Duodenal mucosa (tissue), 2 donors: ENCODE data around the gene RTTN.

Source experiments
- H3K27ac ChIP-seq: one replicate; pipeline ENCODE4 v1.7.0; 2013; ENCODE audit warnings: low read depth, low read length
- H3K27me3 ChIP-seq, 2 donors: one replicate each; pipeline ENCODE4 v1.7.0; 2013; ENCODE audit warnings: low read length in 2 of 2, control low read depth in 1 of 2; ENCODE audit not compliant: insufficient read depth in 2 of 2, control insufficient read depth in 1 of 2
- H3K36me3 ChIP-seq, 2 donors: one replicate each; pipeline ENCODE4 v1.7.0; 2013; ENCODE audit warnings: low read length in 2 of 2, control low read depth in 1 of 2; ENCODE audit not compliant: insufficient read depth in 2 of 2, control insufficient read depth in 1 of 2
- H3K4me1 ChIP-seq, 2 donors: one replicate each; pipeline ENCODE4 v1.7.0; 2013; ENCODE audit warnings: low read length in 2 of 2, control low read depth in 1 of 2; ENCODE audit not compliant: insufficient read depth in 2 of 2, control insufficient read depth in 1 of 2
- H3K4me3 ChIP-seq, 2 donors: one replicate each; pipeline ENCODE4 v1.7.0; 2013; ENCODE audit warnings: low read length in 2 of 2, low read depth in 1 of 2
- H3K9ac ChIP-seq, 2 donors: one replicate each; pipeline ENCODE4 v1.7.0; 2013; ENCODE audit warnings: low read length in 2 of 2, low read depth in 1 of 2
- H3K9me3 ChIP-seq, 2 donors: one replicate each; pipeline ENCODE4 v1.7.0; 2013; ENCODE audit warnings: low read length in 2 of 2, control low read depth in 1 of 2; ENCODE audit not compliant: control insufficient read depth in 1 of 2

RTTN gene

DNA sequence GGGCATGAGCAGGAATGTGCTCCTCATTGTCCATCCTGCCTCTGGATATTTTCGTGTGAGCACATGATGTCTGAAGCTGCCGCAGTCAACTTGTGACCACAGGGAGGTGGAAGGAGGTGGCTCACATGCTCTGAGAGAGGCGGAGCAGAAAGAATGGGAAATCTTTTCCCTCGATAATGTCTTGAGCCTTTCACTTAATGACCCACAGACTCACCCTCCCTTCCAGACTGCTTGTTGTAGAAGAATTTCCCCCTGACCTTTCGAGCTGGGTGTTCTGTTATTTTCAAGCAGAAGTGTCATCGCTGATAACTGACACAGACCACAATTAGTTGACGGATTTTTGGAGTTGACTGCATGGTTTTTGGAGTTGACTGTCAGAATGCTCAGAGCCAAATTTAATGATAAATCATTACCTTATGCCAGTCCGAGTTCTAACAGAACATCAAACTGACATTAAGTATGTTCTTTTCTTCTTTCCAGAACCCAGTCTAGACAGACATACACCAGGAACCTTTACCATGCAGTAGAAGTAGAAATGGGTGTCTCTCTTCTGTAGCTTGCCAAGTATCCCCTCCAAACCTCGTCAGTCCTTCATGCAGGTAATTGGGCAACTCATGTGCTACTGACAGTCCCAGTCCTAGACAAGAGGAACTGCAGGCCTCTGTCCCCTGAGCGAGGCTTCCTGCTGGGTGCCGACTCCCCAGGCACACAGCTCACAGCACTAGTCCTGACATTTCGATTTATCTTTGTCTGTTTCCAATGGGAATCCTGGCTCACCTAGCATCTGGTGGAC lies 29.4 kb upstream of the RTTN start:
- Histone ChIP-seq H3K9ac (no peak overlapping the region), H3K9me3 (no peaks in the 10 kb centered on the region), H3K4me1 (no peaks in the 10 kb centered on the region), H3K27ac (no peak overlapping the region), H3K4me3 (no peak overlapping the region), H3K36me3 (no peaks in the 10 kb centered on the region), H3K27me3 (peaks cover 0 to 10% of the 10 kb centered on the region in 2 donors)

DNA sequence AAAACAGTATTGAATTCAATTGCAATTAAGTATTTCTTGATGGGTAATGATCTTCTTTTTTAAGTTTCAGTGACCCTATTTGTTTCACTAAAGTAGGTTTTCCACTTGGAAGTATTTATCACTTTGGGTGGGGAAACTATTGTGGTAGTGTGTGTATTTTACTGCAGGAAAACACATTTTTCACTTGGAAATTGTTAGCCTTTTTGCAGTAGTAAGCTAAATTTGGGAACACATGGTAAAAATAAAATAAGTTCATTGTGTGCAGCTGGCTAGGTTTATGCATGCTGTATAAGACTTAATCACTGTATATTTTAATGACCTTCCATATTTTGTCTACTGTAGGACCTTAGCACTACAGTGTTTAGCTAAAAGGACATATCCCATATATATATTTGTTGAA lies 28.5 kb upstream of the RTTN start:
- Histone ChIP-seq H3K4me1 (no peaks in the 10 kb centered on the region), H3K4me3 (no peak overlapping the region), H3K9ac (no peak overlapping the region), H3K27ac (no peak overlapping the region), H3K27me3 (peaks cover 0 to 10% of the 10 kb centered on the region in 2 donors), H3K9me3 (no peaks in the 10 kb centered on the region), H3K36me3 (no peaks in the 10 kb centered on the region)

- Histone ChIP-seq H3K27me3 (peaks cover 0 to 10% of the 10 kb centered on the region in 2 donors), H3K9me3 (peaks cover 9 to 17% of the 10 kb centered on the region in 2 donors), H3K9ac (no peak overlapping the region), H3K27ac (no peak overlapping the region), H3K4me1 (no peaks in the 10 kb centered on the region), H3K4me3 (no peak overlapping the region), H3K36me3 (no peaks in the 10 kb centered on the region)
Measured at GRCh38 chr18:70232261-70232660, 26.8 kb upstream of the RTTN start.

GRCh38 chr18:70229639-70230038 lies 24.2 kb upstream of the RTTN start:
- no peaks in the 10 kb centered on the region for H3K4me1 ChIP-seq
- H3K9ac ChIP-seq: no peak overlapping the region
- no peaks in the 10 kb centered on the region for H3K36me3 ChIP-seq
- no peaks in the 10 kb centered on the region for H3K27me3 ChIP-seq
- no peak overlapping the region for H3K27ac ChIP-seq
- peaks cover 14 to 23% of the 10 kb centered on the region in 2 donors for H3K9me3 ChIP-seq
- no peak overlapping the region for H3K4me3 ChIP-seq

DNA sequence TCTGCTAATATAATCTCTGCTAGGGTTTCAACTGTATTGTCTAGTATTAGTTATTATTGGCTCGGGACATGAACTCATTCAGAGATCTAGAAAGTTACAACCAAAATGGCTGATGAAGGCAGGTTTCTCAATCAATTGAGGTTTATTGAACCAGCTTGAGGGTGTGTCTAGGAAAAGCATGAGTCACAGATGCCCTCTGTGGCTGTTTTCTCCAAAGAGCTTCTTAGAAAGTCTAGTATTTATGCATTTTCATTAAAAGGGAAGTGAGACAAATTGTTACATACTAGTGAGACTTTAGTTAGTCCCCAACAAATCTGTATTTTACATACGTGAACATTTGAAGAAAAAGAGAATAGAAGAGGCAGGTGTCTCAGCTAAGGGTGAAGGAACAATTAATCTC lies 23.0 kb upstream of the RTTN start:
- no peaks in the 10 kb centered on the region for H3K27me3 ChIP-seq
- no peaks in the 10 kb centered on the region for H3K4me1 ChIP-seq
- H3K36me3 ChIP-seq: no peaks in the 10 kb centered on the region
- no peak overlapping the region for H3K9ac ChIP-seq
- H3K9me3 ChIP-seq: peaks cover 14 to 23% of the 10 kb centered on the region in 2 donors
- no peak overlapping the region for H3K27ac ChIP-seq
- no peak overlapping the region for H3K4me3 ChIP-seq

DNA sequence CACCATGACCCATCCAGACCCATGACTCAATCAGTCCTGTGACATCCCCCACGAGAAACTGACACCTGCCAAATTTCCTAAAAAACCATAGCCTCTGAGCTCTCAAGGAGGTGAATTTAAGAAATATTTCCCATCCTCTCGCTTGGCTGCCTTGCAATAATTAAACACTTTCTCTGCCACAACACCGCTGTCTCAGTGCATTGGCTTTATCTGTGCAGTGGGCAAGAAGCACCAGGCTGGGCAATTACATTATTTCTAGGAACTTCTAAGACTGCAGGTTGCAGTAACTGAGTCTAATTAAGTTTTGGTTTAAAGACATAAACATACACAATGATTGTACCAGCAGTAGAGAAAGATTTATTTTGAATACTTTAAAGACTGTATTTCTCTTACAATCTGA lies 22.0 kb upstream of the RTTN start:
- Histone ChIP-seq H3K27me3 (no peaks in the 10 kb centered on the region), H3K9ac (no peak overlapping the region), H3K4me1 (no peaks in the 10 kb centered on the region), H3K4me3 (no peak overlapping the region), H3K9me3 (peaks cover 14 to 23% of the 10 kb centered on the region in 2 donors), H3K36me3 (no peaks in the 10 kb centered on the region), H3K27ac (no peak overlapping the region)

- Histone ChIP-seq H3K36me3 (no peaks in the 10 kb centered on the region), H3K9ac (no peak overlapping the region), H3K4me1 (no peaks in the 10 kb centered on the region), H3K27ac (no peak overlapping the region), H3K27me3 (peaks cover 0 to 14% of the 10 kb centered on the region in 2 donors), H3K4me3 (no peak overlapping the region), H3K9me3 (peaks cover 2 to 3% of the 10 kb centered on the region in 2 donors)
Measured at GRCh38 chr18:70221915-70222278, 16.4 kb upstream of the RTTN start.

DNA sequence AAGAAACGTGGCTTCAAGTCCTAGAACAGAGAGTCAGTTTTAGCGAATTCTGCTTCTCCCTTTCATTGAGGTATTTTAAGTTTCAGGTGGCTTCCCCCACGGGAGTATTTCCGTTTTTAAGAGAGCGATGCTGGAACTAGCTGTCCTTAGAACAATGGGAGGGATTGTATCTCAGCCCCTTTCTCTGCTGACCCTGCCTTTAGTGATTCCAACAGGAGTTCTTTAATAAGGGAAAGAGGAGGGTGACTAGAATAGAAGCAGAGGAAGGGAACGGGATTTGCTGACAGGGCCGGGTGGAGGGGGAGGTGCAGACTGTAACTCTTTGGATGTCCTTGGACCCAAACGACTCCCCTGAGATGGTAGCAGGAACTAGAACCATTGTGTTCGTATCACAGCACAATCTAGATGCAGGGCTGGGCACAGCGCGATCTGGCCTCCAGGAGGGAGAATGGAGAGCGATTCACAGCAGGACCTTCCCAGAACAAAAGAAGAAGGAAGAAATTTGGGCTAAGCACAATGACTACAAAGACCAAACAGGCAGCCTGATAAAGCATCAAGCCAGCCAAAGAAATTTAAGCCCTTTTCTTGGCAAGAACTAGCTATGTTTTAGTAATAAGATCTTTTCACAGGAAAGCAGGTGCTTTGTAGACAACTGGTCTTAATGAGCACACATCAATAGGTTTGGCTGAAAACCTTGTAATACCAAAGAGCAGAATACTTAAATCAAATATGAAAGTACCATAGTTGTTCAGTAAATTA lies 15.8 kb upstream of the RTTN start:
- Histone ChIP-seq H3K4me1 (no peaks in the 10 kb centered on the region), H3K36me3 (no peaks in the 10 kb centered on the region), H3K9ac (no peak overlapping the region), H3K9me3 (no peaks in the 10 kb centered on the region), H3K4me3 (no peak overlapping the region), H3K27me3 (peaks cover 0 to 14% of the 10 kb centered on the region in 2 donors), H3K27ac (no peak overlapping the region)

- Histone ChIP-seq H3K27me3 (peaks cover 0 to 14% of the 10 kb centered on the region in 2 donors), H3K4me1 (no peaks in the 10 kb centered on the region), H3K9ac (no peak overlapping the region), H3K27ac (no peak overlapping the region), H3K36me3 (no peaks in the 10 kb centered on the region), H3K4me3 (no peak overlapping the region), H3K9me3 (no peaks in the 10 kb centered on the region)
Measured at GRCh38 chr18:70220628-70221027, 15.1 kb upstream of the RTTN start.

- Histone ChIP-seq H3K4me1 (no peaks in the 10 kb centered on the region), H3K9ac (no peak overlapping the region), H3K4me3 (no peak overlapping the region), H3K9me3 (no peaks in the 10 kb centered on the region), H3K27ac (no peak overlapping the region), H3K36me3 (no peaks in the 10 kb centered on the region), H3K27me3 (peaks cover 0 to 14% of the 10 kb centered on the region in 2 donors)
Measured at GRCh38 chr18:70219688-70220087, 14.2 kb upstream of the RTTN start.
